Hypothalamus (tissue), 51 donors: ENCODE results near the gene TMEM50B.
A peak's percentile ranks its signal among the peaks of the same experiment; 100 is the strongest.
"Not testable (repeated sequence)": the region's sequence is repeated elsewhere in the genome, so short reads cannot be mapped to it uniquely, and the experiment has no call there.

Experiments
- DNase-seq, 51 donors: peaks; one replicate each; lab custom pipeline; 2025; lab: John Stamatoyannopoulos, UW

TMEM50B gene

DNA sequence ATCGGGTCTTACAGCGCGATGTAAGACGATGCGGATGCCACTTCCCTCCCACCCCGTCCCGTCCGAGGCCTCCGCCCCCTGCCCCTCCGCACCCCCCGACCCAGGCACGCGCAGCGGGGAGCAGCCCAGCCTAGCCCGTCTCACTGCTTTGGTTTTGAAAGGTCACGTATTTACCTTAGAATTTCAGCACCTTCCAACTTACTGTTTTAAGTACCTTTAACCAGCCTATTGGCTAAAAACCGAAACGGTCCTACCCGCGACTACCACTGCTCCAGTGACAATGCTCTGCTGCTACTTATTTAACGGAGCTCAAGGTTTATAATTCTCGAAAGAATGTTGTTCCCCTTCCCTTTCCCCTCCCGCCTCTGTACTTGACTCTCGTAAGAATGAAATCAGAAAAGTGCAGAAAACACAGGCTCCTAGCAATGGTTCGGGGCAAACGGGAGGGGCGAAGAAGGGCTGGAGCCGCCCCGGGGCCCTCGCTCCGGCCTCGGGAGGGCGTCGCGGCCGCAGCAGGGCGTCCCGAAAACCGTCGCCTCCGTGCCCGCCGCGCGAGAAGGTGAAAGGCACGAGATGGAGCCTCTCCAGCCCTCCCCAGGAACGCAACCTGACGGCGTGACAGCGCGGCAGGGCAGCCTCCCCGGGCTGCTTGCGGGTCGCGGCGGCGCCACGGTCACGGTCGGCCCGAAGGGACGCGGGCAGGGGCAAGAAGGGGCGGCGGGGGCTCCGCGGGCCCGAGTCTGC, 667 bp downstream of the TMEM50B start:
- peak in 21 of 51 donors; percentile 2 to 63 (median 25) for DNase-seq

DNA sequence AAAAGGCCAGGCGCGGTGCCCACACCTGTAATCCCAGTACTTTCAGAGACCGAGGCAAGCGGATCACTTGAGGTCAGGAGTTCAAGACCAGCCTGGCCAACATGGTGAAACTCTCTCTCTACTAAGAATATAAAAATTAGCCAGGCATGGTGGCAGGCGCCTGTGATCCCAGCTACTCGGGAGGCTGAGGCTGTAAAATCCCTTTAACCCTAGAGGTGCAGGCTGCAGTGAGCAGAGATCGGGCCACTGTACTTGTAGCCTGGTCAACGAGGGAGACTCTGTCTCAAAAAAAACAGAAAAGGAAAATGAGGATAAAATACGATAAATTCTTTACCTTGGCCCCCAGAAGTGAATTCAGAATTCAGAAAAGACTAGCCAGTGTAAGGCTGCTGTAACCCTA, 1.6 kb downstream of the TMEM50B start:
- DNase-seq: no peak

DNA sequence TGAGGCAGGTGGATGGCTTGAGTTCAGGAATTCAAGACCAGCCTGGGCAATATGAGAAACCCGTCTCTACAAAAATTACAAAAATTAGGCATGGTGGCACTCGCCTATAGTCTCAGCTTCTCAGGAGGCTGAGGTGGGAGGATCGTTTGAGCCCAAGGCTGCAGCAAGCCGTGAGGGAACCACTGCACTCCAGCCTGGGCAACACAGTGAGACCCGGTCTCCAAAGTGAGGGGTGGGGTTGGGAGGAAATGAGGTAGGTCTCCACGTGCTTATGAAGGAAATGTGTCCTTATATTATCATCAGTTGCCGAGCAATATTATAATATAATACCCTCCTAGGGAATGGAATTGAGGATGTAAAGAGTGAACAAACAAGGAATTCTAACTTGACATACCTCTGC, 2.7 kb downstream of the TMEM50B start:
- DNase-seq: no peak

DNA sequence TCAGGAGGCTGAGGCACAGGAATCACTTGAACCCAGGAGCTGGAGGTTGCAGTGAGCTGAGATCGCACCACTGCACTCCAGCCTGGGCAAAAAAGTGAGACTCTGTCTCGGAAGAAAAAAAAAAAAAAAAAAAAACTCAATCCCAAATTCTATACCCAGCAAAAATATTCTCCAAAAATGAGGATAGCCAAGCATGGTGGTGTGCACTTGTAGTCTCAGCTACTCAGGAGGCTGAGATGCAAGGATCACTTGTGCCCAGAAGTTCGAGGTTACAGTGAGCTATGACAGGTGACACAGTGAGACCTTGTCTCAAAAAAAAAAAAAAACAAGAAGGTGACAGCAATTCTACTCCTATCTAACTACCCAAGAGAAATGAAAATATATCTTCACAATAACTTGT, 6.4 kb downstream of the TMEM50B start:
- DNase-seq: no peak

DNA sequence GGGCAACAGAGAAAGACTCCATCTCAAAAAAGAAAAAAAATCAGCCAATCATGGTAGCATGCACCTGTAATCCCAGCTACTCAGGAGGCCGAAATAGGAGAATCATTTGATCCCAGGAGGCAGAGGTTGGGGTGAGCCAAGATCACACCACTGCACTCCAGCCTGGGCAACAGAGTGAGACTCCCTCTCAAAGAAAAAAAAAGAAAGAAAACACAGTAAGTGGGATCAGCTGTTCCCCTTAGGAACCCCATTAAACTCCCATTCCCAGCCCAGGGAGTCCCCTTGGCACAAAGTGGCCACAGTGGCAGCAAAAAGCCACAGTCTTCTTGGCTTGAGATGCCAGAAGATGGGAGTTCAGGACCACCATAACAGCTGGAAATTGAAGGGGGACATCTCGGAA, 9.1 kb downstream of the TMEM50B start:
- no peak for DNase-seq

DNA sequence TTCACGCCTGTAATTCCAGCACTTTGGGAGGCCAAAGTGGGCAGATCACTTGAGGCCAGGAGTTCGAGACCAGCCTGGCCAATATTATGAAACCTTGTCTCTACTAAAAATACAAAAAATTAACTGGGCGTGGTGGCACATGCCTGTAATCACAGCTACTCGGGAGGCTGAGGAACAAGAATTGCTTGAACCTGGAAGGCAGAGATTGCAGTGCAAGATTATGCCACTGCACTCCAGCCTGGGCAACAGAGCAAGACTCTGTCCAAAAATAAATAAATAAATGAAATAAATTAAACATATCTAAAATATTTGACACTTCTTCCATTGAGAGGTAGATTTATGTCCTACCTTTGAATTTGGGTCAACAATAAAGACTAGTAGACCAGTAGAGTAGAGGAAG, 10.6 kb downstream of the TMEM50B start:
- DNase-seq: not testable (repeated sequence)

DNA sequence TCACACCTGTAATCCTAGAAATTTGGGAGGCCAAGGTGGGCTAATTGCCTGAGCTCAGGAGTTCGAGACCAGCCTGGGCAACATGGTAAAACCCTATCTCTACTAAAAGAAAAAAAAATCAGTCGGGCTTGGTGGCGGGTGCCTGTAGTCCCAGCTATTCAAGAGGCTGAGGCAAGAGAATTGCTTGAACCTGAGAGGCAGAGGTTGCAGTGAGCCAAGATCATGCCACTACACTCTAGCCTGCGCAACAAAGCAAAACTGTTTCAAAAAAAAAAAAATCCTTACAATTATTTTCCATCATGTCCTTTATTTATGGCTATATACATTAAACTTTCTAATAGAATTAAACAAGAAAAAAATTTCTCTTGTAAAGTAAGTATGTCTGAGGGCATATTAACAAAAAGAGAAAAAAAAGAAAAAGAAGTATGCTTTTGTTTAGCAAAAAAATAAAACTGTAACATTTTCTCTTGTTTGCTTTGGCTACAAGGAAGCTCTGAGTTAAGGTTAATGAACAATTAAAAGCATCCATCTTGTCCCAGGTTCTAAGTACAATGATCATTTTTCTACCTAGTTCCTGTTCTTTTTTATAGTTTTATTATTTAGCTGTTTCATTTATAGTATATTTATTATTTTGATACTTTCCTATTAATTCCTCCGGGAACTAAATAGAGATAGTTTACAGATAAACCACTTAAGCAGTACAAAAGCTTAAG, 18.1 kb downstream of the TMEM50B start:
- no peak for DNase-seq

DNA sequence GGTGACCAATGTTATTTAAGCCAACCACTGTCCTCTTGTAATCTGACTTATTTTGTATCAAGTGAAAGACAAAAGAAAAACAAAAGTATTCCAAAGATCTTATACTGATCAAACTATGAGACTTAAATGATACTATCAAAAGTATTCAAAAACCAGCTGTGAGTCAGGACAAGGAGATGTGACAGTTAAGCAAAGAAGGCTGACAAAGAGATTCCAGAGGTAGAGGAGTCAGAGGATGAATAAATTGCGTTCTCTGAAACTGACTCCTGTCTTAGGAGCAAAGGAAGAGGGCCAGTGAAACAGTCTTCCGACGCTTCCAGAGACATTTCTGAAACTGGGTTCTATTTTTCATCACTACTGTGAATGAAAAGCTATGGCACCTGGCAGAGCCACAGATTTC, 20.9 kb downstream of the TMEM50B start:
- DNase-seq: no peak

DNA sequence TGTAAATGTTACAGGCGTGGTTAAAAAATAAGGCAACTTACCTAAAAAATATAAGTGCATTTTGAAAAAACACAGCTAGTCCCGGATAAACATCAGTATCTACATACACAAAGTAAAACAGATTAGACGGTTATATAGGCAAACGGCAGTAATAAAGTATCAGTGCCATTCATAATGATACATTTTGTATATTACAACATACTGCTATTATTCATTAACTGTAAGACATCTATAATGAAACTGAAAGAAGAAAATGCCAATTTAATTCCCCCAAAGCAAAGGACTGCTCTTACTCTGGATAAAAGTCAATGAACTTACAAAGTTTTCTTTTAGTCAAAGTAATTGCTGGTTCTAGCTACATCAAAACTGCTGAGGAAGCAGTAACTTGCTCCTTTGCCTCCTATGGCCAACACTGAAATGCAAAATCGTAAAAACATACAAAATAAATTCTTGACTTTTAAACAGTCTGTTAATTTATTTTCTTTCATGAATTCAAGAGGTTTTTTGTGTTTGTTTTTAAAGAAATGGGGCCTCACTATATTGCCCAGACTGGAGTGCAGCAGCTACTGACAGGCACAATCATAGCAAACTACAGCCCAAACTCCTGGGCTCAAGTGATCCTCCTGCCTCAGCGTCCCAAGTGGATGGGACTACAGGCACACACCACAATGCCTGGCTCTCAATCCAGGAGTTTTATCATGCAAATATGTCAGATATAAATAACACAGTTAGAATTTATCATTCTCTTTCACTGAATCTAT, 23.9 kb downstream of the TMEM50B start:
- no peak for DNase-seq

DNA sequence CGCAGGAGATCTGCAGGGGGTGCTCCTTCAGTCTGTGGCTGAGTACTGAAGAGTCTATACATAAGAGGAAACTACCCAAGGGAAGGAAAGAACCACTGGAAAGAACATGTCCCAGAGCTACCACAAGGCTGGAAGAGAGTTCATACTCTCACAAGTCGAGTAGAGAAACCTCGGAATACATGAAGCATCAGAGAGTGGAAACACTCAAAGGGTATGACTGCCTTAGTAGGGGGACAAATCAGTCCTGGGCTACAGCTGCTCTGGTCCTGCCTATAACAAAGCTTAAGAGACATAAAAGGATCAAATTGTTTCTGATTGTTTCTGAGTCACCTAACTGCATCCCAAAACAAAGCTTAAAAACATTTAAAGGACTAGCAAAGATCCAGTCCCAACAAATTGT, 27.4 kb downstream of the TMEM50B start:
- DNase-seq: no peak

DNA sequence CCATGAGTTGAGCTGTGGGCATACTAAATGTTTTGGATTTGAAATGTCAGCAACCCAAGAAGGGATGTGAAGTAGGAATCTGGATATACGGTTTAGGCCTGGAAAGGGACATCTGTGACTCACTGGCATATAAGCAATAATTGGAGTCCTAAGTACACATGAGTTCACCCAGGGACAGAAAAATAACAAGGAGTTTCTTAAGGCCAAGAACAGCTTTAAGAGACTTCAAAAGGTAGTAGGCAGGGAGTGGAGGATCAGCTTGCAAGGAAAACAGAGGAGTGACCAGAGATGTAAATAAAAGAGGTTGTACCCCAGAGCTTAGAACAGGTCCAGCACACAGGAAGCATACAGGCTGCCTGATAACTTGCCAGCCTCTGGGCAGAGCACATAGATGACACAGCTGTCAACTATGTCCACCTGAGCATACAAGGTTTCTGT, 28.1 kb downstream of the TMEM50B start:
- no peak for DNase-seq

DNA sequence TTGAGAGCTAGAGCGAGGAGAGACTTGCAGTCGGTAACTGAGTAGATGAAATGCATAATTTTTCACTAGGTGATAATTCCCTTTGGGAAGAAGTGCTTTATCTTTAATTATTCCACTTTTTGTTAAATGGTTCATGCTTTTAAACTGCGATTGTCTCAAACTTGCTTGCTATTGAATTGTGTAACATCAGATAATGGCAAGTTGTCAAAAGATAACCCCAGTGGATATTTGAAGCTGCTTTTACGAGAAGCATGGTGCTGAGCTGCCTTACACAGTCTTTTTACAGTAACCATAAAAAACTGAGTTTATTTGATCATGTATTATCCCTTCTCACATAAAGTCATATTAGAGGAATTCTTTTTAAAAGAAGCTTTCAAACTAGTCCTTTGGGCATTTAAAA, 30.2 kb downstream of the TMEM50B start:
- no peak for DNase-seq

DNA sequence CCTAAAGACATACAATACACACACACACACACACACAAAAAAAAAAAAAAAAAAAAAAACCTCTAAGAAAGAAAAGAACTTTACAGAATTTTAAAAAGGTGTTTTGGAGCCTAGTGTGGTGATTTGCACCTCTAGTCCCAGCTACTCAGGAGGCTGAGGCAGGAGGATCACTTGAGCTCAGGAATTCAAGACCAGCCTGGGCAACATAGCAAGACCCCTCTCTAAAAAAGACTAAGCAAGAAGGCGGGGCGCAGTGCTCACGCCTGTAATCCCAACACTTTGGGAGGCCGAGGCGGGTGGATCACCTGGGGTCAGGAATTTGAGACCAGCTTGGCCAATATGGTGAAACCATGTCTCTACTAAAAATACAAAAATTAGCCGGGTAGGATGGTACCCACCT, 33.2 kb downstream of the TMEM50B start:
- DNase-seq: not testable (repeated sequence)

DNA sequence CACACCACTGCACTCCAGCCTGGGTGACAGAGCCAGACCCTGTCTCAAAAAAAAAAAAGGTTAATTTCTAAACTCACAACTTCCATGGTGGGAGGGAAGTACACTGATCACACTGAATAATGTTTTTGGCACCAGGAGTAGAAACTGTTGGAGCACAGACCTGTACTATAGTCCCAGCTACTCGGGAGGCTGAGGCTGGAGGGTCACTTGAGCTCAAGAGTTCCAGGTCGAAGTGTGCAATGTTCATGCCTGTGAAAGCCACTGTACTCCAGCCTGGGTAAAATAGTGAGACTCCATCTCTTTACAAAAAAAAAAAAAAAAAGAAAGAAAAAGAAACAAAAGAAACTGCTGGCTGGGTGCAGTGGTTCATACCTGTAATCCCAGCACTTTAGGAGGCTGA, 35.3 kb downstream of the TMEM50B start:
- no peak for DNase-seq

DNA sequence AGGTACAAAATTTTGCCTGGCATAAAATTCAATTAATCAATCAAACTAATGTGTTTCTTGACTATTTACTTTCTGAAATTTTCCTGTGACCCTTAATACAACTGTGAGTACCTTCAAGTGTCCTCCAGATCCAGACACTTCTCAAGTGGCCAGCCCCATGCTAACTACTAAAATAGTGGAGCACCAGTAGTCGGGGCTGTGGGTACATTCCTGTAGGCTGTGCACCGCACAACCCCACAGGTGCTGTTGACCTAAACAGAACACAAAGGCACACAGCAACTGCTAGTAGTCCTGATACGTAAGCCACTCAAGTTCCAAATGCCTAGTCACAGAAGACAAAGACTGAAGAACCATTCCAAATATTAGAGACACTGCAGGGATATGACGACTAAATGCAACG, 36.6 kb downstream of the TMEM50B start:
- DNase-seq: no peak

DNA sequence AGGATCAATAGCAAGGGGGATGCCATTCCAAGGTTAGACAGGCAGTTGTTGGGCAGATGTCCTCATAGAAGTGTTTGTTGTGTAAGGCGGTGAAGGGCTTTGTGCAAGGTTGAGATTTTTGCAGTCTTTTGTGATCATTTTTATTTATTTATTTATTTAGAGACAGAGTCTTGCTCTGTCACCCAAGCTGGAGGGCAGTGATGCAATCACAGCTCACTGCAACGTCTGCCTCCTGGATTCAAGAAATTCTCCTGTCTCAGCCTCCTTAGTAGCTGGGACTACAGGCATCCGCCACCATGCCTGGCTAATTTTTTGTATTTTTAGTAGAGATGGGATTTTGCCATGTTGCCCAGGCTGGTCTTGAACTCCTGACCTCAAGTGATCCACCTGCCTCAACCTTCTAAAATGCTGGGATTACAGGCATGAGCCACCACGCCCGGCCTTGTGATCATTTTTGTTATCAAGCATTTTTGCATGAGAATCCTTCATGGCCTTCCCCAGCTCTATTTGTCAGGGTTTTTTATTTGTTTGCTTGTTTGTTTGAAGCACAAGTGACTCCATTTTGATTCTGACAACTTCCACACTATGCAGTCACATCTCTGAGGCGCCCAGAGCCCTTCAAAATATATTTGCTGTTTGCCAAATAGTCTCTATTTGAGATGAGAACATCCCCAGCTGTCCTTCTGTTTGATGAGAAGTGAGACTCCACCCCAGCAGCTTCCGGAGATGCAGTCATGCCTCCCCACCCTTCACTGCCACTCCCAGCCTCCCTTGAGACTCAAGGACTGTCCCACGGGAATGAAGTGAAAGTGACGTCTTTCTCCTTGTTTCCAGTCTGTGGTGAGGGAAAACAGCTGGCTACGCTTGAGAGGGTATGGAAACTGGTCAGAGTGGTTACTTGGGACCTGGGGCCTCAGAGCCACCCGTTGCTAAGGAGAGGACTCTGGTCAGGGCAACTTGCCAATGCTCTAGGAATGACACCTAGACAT, 38.0 kb downstream of the TMEM50B start:
- DNase-seq: no peak

DNA sequence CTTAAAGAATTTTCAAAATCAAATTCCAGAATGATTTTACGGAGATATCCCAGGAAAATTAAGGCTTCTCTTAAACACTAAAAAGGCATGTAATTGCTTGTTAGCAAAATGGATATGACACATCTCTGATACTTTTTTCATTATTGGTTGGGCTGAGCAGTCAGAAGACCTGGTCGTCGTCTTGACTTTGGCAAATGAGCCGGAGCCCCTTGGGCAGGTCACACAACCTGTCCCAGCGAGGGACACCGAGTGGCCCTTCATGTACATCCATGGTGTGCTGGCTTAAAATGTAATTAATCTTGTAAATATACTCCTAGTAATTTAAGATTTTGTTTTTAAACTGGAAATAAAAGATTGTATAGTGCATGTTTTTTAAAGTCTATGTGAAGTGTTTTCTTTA, 42.6 kb downstream of the TMEM50B start:
- DNase-seq: no peak

DNA sequence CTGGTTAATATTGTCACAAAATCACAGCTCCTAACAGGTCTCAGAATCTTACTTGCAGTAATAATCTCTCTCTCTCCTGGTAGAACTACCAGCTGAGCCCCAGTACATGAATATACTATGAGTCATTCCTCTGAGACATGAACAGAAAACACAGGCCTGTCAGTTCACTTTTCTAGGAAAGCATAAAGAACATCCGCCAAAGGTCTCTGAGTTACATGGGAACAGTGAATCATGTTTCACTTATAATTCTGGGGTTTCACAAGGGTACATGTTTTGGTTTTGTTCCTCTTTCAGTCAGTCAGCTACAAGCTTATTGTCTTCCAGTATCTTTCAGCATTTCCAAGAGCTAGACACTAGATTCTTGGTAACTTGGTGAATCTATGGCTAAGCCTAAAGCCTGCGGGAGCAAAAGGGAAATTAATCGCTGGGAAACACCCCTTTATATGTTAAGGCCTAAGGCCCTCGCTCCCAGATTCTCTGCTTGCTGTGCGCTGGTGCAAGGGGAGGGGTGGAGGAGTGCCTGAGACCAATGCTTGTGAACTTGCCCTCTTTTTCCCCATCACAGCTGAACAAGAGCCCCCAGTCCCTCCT, 44.9 kb downstream of the TMEM50B start:
- DNase-seq: peak in 1 of 51 donors; percentile 54

DNA sequence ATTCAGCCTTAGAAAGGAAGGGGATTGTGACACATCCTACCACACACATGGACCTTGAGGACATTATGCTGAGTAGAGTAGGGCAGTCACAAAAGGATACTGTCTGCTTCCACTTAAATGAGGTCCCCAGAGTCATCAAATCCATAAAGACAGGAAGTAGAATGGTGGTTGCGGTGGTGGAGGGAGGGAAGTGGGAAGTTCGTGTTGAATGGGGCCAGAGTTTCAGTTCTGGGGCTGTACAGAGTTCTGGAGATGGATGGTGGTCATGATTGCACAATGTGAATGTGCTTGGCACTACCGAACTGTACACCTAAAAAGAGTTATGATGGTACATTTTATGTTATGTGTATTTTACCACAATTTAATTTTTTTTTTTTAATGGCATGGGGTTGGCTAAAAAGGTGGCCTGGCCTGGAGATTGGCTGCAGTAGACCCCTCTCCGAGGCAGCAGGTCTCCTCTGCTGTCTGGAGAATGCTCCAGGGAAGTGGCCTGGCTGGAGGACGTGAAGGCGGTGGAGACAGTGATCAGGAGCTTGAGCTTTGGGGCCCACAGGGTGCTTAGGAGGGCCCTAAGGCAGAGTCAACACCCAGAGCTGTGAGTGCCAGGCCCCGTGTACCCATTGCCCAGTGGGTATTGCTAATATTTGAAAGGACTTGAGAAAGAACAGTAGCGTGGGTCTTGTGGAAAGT, 46.2 kb downstream of the TMEM50B start:
- peak in 4 of 51 donors; percentile 5 to 12 (median 8) for DNase-seq
